HG03520 (cell line): ENCODE results near the gene KISS1R.

ENCODE experiments used
- ATAC-seq: cut with Tn5 transposase; IDR thresholded peaks from one replicate; pipeline ENCODE4 v1.9.1; 2021; ENCODE audit warnings: mild to moderate bottlenecking, moderate library complexity; ENCODE audit not compliant: unreplicated experiment

The KISS1R gene

DNA sequence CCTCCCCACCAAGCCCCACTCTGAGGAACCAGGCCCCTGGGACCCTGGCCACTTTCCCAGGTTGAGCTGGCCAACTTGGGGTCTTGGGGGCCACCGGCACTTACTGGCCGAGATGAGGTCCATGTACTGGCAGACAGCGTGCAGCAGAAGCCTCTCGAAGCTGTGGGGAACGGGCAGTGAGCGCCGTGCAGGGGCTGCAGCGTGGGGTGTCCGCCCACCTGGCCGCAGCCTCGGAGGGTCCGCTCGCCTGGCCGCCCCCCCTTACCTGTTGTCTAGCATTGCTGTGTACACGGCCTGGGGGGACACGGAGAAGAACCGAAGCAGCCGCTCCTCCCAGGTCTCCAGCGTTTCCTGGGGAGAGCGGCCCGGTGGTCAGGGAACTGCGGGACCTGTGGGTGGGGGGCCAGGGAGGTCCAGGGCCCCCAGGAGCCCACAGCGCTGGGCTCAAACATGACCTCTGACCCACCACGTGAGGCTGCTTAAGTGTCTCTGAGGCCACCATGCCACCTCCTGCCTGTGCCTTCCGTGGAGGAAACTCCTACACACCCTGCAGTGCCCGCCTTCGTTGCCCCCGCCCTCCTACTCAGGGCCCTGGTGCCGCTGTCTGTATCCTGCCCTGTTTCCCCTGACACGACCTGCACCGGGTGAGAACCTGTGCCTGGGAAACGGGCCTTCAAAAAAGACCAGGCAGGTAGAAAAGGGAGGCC, 17.6 kb upstream of the KISS1R start:
- no peak for ATAC-seq

DNA sequence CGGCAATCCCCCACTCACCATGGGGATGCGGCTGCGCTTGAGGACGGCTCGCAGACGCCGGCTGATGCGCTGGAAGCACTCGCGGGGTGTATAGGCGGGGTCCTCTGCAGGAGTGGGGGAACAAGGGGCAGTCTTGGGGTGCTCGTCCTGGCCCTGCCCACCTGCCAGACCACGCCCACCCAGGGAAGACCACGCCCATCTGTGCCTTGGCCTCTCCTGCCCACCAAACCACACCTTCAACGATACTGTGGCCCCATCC, 17.2 kb upstream of the KISS1R start:
- no peak for ATAC-seq

DNA sequence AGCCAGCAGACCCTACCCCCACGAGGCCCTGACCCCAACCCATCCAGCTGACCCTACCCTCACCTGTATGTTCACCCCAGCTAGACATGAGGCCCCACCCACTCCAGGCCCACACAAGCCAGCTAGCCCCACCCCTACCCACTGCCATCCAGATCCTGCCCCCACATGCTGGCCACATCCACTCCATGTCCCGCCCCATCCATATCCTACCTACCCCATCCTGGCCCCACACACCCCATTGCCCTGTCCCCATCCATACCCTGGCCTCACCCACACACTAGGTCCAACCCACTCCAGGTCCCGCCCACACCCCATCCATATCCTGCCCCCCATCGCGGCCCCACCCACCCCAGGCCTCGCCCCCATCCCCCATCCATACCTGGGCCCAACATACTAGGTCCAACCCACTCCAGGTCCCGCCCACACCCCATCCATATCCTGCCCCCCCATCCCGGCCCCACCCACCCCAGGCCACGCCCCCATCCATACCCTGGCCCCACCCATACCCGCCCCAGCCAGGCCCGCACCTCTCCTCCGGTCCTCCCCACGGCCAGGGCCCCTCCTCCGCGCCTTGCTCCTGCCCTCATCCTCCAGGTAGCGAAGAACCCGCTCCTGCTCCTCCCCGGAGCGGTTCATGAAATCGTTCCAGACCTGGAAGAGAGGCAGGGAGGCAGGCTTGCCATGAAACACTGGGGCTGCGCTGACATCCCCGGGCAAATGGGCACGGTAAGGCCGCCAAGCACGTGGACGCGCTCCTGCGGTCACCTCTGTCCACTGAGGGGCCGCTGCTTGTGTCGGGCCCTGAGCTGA, 16.6 kb upstream of the KISS1R start:
- ATAC-seq: no peak

DNA sequence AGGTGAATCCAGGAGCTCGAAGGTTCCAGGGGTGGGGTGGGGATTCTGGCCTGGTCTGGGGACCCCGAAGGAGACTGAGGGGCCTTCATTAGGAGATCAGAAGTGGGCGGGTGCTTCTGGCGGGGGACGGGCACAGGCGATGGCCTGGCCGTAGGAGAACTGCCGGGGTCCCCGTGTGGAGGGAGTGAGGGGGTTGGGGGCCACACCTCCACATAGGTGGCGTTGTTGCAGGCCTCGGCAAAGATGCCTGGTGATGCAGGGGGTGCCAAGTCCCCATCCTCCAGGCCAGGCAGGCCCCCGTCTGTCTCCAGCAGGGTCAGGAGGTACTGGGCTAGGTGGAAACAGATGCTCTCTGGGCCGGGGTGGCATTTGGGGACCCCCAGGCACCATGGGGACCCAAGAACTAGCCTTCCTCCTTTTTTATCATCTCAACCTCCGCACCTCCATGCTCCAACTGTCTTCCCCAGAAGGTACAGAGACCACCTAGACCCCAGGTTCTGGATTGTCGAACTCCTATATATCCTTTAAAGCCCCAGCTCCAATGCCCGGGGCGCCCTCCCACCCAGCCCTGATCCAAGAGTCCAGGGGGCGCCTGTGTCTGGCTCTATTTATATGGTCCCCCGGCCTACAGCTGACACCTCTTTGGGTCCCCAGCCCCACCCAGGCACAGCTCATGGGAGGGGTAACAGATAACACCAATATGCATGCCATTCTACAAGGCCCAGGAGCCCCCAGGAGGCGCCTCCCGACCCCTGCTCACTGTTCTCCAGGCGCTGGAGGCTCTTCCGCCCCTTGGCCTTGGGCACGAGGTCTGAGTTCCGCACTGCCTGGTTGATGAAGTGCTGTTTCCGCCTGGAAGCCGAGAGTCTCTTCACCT, 15.7 kb upstream of the KISS1R start:
- ATAC-seq: no peak

DNA sequence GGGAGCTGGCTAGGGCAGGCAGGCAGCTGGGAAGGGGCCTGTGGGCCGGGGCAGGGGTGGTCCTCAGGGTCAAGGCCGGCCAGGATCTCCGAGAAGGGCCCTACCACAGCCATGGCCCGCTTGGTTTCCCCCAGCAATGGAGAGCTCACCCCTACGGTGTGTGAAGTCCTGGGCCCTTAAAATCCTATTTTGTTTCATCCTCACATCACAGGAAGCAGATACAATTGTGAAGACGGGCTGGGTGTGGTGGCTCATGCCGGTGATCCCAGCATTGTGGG, 15.1 kb upstream of the KISS1R start:
- ATAC-seq: no peak

DNA sequence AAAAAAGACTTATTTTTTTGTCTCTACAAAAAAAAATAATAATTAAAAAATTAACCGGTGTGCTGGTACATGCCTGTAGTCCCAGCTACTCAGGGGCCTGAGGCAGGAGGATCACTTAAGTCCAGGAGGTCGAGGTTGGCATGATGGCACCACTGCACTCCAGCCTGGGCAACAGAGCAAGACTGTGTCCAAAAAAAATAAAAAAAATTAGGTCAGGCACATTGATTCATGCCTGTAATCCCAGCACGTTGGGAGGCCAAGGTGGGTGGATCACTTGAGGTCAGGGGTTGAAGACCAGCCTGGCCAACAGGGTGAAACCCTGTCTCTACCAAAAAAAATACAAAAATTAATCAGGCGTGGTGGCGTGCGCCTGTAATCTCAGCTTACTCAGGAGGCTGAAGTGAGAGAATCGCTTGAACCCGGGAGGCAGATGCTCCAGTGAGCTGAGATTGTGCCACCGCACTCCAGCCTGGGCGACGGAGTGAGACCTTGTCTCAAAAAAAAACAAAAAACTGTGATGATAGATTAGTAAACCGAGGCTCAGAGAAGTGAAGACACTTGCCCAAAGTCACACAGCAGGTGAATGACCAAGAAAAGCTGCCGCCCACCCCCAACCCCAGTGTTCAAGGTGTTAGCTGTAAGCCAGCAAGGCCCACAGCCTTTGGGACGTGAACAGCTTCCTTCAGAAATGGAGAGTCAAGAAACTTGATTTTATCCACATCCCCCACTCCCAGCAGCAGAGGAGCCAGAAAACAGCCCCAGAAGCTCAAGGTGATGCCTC, 14.5 kb upstream of the KISS1R start:
- no peak for ATAC-seq

DNA sequence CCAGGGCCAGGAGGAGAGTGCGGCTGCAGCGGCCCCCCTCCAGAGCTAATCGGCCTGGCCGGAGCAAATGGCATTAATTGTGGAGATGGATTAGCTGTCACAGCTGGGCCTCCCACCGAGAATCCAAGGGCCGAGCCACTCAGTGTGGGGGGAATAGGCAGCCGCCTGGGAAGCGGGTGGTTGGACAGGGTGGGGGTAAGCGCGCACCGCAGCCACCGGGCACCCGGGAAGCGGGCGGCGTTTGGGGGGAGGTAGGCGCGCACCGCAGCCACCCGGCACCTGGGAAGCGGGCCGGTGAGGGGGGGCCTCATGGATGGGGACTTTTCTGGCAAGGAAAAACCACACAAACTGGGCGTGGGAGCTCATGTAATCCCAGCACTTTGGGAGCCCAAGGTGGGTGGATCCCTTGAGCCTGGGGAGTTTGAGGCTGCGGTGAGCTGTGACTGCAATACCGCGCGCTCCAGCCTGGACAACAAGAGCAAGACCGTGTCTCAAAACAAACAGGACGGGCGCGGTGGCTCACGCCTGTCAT, 13.8 kb upstream of the KISS1R start:
- ATAC-seq: no peak

DNA sequence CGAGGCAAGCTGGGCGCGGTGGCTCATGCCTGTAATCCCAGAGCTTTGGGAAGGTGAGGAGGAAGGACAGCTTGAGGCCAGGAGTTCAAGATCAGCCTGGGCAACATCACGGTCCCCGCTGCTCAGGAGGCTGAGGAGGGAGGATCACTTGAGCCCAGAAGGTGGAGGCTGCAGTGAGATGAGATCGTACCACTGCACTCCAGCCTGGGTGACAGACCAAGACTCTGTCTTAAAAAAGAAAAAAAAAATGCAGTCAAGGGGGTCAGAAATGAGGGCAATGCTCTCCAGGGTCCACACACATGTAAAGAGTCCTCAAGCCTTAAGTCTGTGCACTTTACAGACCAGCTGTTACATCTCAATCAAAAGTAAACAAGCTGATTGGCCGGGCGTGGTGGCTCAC, 12.6 kb upstream of the KISS1R start:
- no peak for ATAC-seq

DNA sequence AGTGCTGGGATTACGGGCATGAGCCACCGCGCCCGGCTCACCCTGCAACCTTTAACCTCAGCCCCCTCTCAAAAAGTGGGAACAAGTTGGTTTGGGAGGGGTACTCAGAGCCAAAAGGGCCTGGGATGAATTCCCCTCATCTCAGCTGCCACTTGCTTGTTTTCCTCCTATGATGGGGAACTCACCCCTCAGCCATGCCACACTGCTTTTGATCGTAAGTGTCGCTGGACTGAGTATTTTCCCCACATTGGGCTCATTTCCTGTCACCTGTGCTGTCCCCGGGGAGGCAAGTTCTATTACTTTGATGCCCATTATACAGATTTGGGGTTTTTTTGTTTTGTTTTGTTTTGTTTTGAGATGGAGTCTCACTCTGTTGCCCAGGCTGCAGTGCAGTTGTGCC, 10.7 kb upstream of the KISS1R start:
- no peak for ATAC-seq

DNA sequence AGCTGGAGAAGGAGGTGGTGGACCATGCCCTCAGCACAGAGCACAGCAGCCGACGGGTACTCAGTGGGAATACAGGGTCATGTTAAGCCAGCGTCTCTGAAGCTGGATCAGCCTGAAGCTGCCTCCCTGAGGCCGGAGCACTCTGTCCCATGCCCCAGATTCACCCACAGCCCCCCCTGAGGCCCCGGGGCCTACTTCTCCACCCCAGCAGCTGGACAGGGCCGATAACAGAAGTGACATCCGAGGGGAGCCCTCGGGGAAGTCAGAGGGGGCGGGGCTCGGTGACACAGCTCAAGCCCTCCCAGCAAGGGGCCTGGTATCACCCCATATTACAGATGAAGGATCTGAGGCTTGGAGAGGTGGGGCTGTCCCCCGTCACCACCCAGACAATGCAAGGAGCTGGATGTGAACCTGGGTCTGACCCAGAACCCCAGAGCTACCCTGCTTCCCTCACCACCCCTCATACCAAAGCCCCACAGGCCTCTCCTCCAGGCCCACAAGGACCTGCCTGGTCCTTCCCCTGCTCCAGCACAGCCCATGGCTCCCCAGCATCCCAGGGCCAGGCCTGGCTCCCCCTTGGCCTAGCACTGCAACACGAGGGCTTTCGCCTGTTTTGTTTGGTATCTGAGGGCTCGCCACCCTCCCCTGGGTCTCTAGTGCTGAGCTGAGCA, 9.8 kb upstream of the KISS1R start:
- ATAC-seq: no peak

DNA sequence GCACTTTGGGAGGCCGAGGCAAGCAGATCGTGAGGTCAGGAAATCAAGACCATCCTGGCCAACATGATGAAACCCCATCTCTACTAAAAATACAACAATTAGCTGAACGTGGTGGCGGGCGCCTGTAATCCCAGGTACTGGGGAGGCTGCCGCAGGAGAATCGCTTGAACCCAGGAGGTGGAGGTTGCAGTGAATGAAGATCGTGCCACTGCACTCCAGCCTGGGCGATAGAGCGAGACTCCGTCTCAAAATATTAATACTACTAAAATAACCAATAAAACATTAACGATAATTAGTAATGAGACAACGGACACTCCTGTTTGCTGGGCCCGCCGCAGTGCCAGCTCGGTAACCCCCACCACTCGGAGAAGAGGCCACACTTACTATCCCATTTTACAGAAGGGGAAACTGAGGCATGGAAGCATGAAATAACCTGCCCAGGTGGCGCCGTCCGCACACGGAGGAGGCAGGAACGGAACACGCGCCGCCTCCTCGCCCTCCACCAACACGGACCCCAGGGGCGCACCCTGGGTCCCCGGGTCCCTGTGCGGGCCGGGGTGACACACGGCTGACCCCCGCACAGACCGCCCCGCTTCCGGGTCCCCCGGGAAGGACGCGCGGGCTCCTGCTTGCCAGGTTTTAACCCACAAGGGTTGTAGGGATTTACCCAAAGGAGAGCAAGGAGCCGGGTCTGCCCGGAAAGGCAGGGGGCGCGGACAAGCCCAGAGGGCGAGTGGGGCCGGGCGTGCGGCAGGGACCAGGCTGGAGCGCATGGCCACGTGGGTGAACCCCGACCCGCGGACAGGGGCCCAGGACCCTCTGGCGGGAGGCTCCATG, 5.7 kb upstream of the KISS1R start:
- ATAC-seq: no peak

DNA sequence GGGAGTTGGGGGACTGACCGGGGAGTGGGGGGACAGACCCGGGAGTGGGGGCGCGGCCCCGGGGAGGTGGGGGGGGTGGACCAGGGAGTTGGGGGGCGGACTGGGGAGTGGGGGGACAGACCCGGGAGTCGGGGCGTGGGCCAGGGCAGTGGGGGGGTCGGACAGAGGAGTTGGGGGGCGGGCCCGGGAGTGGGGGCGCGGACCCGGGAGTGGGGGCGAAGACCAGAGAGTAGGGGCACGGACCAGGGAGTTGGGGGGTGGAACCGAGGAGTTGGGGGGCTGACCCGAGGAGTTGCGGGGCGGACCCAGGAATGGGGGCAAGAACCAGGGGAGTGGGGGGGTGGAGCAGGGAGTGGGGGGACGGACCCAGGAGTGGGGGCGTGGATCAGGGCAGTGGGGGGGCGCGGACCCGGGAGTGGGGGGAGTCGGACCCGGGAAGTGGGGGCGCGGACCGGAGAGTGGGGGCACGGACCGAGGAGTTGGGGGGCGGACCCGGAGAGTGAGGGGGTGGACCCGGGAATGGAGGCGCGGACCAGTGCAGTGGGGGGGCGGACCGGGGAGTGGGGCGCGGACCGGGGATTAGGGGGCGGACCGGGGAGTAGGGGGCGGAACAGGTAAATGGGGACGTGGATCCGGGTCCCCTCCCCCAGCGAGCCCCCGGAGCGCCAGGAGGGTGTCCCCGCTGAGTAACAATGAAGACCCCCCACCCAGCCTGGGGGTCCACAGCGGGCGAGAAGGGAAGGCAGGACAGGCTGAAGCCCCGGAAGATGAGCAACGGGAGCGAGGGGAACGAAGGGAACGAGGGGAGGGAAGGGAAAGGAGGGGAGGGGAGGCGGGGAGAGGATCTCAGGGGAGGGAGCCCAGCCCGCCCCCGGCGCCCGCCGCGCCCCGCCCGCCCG, 4.7 kb upstream of the KISS1R start:
- ATAC-seq: no peak

DNA sequence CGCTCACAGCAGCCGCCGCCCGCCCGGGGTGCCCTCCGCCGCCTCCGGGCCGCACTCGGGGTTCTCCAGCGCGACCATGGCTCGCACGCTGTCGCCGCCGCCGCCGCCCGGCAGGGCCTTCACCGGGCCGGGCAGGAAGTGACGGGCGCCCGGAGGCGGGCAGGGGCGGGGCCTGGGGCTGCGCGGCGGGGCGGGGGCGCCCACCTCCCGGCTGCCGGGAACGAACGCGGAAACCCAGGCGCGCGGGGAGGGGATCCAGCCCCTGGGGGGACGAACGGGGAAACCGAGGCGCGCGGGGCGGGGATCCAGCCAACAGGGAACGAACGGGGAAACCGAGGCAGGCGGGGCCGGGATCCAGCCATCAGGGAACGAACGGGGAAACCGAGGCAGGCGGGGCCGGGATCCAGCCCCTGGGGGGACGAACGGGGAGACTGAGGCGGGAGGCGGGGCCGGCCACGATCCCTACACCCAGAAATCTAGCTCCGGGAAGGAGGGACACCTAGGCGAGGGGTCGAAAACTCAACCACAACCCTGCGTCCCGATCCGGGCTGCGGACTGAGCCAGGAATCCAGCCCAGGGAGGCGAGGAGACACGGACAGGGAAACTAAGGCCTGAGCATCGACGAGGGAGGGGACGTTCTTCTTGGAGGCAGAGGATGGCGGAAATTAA, 3.9 kb upstream of the KISS1R start, which contains the start of gene R3HDM4:
R3HDM4 (minus strand) TSS at position 140 of the 669 bp plus-strand sequence; CDS start at position 78, 62 bp downstream.
- ATAC-seq: no peak

DNA sequence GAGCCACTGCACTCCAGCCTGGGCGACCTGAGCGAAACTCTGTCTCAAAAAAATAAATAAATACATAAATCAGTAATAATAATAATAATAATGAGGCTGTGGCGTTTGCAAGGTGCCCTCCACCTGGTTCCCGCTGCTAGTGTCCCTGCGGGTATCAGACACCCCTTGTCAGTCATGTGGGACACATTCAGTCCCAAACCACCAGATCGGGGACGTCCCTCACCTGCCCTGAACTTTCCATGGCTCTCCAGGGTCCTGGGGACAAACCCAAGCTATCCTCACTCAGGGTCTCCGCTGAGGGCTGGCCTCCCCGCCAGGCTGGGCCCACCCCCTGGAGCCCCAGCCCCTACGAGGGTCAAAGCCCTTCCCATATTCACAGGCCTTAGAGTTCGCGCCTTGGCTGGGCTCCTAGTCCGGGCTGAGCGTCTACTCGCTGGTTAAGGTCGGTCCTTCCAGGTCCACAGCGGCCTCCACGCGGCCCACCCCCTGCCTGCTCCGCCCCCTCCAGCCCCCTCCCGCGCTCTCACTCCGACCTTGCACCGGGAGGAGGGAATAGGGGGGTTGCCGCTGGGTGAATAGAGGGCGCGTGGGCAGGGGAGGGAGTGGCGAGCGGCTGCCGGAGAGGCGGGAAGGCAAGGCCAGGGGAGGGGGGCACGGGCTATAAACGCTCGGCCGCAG, 349 bp upstream of the KISS1R start:
- no peak for ATAC-seq

DNA sequence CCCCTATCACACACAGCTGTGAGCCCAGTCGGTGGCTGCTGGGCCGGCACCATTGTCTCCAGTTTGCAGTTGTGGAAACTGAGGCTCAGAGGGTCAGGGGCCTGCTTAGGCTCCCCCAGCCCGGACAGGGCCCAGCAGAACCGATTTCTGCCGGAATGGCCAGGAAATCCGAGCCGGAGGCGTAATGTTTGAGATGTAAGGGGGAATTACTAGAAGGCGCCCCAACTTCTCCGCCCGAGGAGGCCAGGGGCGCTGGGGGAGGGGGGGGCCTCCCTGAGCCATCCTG, 962 bp downstream of the KISS1R start:
- no peak for ATAC-seq

DNA sequence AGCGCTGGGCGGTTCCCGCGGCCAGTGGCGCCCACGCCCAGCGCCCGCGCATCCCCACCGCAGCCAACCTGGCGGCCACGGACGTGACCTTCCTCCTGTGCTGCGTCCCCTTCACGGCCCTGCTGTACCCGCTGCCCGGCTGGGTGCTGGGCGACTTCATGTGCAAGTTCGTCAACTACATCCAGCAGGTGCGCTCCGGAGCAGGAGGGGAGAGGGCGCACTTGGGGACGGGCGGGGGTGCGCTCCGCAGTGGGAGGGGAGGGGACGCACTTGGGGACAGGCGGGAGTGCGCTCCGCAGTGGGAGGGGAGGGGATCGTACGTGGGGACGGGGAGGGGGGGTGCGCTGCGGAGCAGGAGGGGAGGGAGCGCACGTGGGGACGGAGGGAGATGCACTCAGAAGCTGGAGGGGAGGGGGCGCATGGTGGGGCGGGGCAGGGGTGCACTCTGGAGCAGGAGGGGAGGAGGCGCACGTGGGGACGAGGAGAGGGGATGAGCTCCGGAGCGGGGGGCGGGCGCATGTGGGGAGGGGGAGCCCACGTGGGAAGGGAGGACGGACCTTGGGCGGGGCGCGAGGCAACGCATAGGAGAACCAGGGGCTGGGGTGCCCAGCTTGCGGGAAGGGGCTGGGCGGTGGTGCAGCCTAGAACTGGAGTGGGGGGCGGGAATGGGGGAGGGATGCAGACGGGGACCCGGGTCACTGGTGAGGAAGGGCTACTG, 1.5 kb downstream of the KISS1R start:
- no peak for ATAC-seq
